Nephron progenitor cell (in vitro differentiated cells): ENCODE results near the gene MBOAT2.

Experiments used
- DNase-seq: peaks from one replicate; pipeline ENCODE4 v3.0.0; 2021
- H3K27ac Mint-ChIP-seq: 2 replicates; pipeline ENCODE4 v1.8.0; 2021; ENCODE audit warnings: mild to moderate bottlenecking, moderate library complexity, mixed read lengths
- H3K27me3 Mint-ChIP-seq: 2 replicates; pipeline ENCODE4 v1.8.0; 2021; ENCODE audit warnings: mild to moderate bottlenecking, low read depth, mixed read lengths; ENCODE audit not compliant: poor library complexity
- H3K36me3 Mint-ChIP-seq: 2 replicates; pipeline ENCODE4 v1.8.0; 2021; ENCODE audit warnings: low read depth, mixed read lengths
- H3K4me1 Mint-ChIP-seq: 2 replicates; pipeline ENCODE4 v1.8.0; 2021; ENCODE audit warnings: mixed read lengths
- H3K4me3 Mint-ChIP-seq: 2 replicates; pipeline ENCODE4 v1.8.0; 2021; ENCODE audit warnings: mild to moderate bottlenecking, moderate library complexity, mixed read lengths
- H3K9me3 Mint-ChIP-seq: 2 replicates; pipeline ENCODE4 v1.8.0; 2021; ENCODE audit warnings: mild to moderate bottlenecking, moderate library complexity, mixed read lengths
- TF ChIP-seq, protein P1 (sequence below): fragments of 200-600 bp; sonication (generic); IDR thresholded peaks from 2 replicates; pipeline ENCODE4 v1.5.0; 2021; ENCODE audit warnings: antibody characterized with exemption

The MBOAT2 gene

DNA sequence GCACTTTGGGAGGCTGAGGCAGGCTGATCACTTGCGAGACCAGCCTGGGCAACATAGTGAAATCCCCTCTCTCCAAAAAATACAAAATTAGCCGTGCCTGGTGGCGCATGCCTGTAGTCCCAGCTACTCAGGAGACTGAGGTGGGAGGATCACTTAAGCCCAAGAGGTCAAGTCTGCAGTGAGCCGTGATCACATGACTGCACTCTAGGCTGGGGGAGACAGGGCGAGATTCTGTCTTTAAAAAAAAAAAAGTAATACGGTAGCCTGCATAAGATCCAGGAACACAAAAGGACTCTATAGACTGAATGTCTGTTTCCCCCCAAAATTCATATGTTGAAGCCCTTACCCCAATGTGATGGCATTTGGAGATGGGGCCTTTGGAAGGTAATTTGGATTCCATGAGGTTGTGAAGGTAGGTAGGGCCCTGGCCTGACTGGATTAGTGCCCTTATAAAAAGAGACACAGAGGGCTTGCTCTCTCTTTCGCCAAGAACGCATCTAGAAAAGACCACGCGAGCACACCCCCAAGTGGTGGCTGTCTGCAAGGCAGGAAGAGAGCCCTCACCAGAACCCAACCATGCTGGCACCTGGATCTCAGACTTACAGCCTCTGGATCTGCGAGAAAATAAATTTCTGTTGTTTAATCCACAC is 17.0 kb downstream of the MBOAT2 start:
- peaks cover 25% of the 10 kb centered on the region for H3K4me1 Mint-ChIP-seq
- TF ChIP-seq, protein P1, sequence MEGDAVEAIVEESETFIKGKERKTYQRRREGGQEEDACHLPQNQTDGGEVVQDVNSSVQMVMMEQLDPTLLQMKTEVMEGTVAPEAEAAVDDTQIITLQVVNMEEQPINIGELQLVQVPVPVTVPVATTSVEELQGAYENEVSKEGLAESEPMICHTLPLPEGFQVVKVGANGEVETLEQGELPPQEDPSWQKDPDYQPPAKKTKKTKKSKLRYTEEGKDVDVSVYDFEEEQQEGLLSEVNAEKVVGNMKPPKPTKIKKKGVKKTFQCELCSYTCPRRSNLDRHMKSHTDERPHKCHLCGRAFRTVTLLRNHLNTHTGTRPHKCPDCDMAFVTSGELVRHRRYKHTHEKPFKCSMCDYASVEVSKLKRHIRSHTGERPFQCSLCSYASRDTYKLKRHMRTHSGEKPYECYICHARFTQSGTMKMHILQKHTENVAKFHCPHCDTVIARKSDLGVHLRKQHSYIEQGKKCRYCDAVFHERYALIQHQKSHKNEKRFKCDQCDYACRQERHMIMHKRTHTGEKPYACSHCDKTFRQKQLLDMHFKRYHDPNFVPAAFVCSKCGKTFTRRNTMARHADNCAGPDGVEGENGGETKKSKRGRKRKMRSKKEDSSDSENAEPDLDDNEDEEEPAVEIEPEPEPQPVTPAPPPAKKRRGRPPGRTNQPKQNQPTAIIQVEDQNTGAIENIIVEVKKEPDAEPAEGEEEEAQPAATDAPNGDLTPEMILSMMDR: no peak

DNA sequence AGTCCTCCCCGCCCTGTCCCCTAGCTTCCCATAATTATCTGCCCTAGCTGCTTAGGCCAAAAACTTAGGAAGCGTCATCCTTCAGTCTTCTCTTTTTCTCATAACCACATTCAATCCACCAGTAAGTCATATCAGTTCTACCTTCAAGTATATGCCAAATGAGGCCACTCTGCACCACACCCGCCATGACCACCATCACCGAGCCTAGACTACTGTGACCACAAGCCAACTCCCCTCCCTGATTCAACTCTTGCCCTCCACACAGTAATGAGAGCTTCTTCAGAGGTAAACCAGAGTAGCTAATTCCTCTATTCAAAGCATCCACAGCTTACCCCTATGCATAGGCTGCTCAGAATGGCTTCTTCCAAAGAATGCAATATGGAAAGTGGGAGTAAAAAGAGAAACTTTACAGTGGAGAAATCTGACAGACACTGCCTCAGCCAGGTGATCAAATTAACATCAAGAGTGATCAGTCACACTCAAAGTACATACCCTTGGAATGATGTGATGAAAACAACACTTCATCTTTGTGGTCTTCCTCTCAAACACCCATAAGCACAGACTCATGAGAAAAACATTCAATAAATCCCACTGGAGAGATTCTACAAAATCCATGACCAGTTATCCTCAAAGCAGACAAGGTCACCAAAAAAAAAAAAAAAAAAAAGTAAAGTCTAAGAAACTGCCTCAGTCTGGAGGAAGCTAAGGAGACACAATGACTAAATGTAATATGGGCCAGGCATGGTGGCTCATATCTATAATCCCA is 17.7 kb downstream of the MBOAT2 start:
- TF ChIP-seq, protein P1: no peak
- Mint-ChIP-seq H3K36me3 (peaks cover 5% of the 10 kb centered on the region), H3K4me1 (peaks cover 25% of the 10 kb centered on the region), H3K27me3 (no peaks in the 10 kb centered on the region), H3K27ac (no peak overlapping the region), H3K9me3 (no peaks in the 10 kb centered on the region), H3K4me3 (no peak overlapping the region)
- DNase-seq: no peak

More for the DNA sequence above, 17.0 kb downstream of the MBOAT2 start:
- Mint-ChIP-seq H3K27ac (no peak overlapping the region), H3K27me3 (no peaks in the 10 kb centered on the region), H3K9me3 (no peaks in the 10 kb centered on the region), H3K4me3 (no peak overlapping the region), H3K36me3 (peaks cover 5% of the 10 kb centered on the region)
- peak; percentile 7 for DNase-seq

DNA sequence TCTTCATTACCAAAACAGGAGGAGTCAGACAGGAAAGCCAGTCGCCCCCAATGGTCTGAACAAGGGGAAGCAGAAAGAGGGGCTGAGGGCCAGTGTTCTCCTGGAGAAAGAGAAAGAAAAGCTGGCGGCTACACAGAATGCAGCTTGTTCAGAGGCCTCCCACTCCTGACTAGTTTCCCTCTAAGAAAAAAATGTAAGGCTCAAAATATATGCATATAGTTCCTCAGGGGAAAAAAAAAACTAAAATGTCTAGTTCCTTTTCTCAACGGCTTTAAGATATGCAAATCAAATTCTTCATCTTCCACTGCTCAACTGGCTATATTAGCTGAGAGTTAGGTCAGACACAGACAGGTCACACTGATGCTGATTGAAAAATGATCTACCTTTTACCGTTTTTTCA is 18.6 kb downstream of the MBOAT2 start:
- TF ChIP-seq, protein P1: no peak
- peaks cover 23% of the 10 kb centered on the region for H3K4me1 Mint-ChIP-seq
- H3K4me3 Mint-ChIP-seq: no peak overlapping the region

DNA sequence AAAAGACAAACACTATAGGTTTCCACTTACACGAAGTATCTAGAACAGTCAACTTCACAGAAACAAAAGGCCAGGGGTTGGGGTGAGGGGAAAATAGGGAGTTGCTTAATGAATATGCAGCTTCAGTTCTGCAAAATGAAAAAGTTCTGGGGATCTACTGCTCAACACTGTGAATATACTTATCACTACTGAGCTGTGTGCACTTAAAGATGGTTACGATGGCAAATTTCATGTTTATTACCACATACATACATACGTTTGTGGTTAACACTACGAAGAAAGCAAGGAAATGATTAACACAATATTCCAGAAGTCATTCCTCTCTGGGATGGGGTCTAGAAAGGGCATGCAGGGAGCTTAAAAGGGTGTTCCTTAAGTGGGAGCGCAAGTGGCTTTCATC is 19.3 kb downstream of the MBOAT2 start:
- Mint-ChIP-seq H3K9me3 (no peaks in the 10 kb centered on the region), H3K27ac (no peak overlapping the region), H3K4me1 (peaks cover 21% of the 10 kb centered on the region), H3K36me3 (peaks cover 5% of the 10 kb centered on the region), H3K27me3 (no peaks in the 10 kb centered on the region), H3K4me3 (no peak overlapping the region)
- TF ChIP-seq, protein P1: no peak
- no peak for DNase-seq

More for the DNA sequence above, 18.6 kb downstream of the MBOAT2 start:
- DNase-seq: no peak
- no peaks in the 10 kb centered on the region for H3K9me3 Mint-ChIP-seq
- H3K27me3 Mint-ChIP-seq: no peaks in the 10 kb centered on the region
- peaks cover 5% of the 10 kb centered on the region for H3K36me3 Mint-ChIP-seq
- H3K27ac Mint-ChIP-seq: no peak overlapping the region

DNA sequence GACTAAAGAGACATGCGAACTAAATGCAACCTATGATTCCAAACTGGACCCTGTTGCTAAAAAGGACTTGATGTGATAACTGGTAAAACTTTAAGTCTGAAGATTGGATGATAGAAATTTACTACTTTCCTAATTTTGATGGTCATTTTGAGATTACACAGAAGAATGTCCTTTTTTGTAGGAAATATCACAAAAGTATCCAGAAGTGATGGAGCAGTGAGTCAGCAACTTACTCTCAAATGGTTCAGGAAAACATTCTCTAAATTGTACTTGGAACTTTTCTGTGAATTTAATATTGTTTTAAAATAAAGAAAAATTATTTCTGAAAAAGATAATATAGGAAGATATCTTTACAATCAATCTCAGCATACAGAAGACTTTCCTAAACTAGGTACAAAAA is 19.9 kb downstream of the MBOAT2 start:
- Mint-ChIP-seq H3K27me3 (no peaks in the 10 kb centered on the region), H3K4me3 (no peak overlapping the region), H3K4me1 (peaks cover 21% of the 10 kb centered on the region), H3K36me3 (peaks cover 5% of the 10 kb centered on the region), H3K27ac (no peak overlapping the region), H3K9me3 (no peaks in the 10 kb centered on the region)
- TF ChIP-seq, protein P1: no peak
- no peak for DNase-seq
